SK-N-MC (cell line): Measurements from ENCODE around the gene ZNF69.

ENCODE experiments used
- EZH2 ChIP-seq: fragments of 200-600 bp; sonication (generic); IDR thresholded peaks from one replicate; pipeline ENCODE4 v1.6.1; 2017; ENCODE audit warnings: antibody characterized with exemption
- POLR2AphosphoS5 ChIP-seq: IDR thresholded peaks from 2 replicates; pipeline ENCODE4 v1.6.1; 2012; ENCODE audit warnings: mild to moderate bottlenecking, low read depth, low read length, borderline replicate concordance

DNA sequence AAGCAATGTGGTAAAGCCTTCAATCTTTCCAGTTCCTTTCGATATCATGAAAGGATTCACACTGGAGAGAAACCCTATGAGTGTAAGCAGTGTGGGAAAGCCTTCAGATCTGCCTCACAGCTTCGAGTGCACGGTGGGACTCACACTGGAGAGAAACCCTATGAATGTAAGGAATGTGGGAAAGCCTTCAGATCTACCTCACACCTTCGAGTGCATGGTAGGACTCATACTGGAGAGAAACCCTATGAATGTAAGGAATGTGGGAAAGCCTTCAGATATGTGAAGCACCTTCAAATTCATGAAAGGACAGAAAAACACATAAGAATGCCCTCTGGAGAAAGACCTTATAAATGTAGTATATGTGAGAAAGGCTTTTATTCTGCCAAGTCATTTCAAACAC is 61.6 kb downstream of the ZNF69 start:
- TF ChIP-seq EZH2 (no peak), POLR2AphosphoS5 (no peak)
